ENCODE data around the gene PRXL2A.
A peak's percentile ranks its signal among the peaks of the same experiment; 100 is the strongest.
"Not testable (repeated sequence)": the region's sequence is repeated elsewhere in the genome, so short reads cannot be mapped to it uniquely, and the experiment has no call there.

The PRXL2A gene

DNA sequence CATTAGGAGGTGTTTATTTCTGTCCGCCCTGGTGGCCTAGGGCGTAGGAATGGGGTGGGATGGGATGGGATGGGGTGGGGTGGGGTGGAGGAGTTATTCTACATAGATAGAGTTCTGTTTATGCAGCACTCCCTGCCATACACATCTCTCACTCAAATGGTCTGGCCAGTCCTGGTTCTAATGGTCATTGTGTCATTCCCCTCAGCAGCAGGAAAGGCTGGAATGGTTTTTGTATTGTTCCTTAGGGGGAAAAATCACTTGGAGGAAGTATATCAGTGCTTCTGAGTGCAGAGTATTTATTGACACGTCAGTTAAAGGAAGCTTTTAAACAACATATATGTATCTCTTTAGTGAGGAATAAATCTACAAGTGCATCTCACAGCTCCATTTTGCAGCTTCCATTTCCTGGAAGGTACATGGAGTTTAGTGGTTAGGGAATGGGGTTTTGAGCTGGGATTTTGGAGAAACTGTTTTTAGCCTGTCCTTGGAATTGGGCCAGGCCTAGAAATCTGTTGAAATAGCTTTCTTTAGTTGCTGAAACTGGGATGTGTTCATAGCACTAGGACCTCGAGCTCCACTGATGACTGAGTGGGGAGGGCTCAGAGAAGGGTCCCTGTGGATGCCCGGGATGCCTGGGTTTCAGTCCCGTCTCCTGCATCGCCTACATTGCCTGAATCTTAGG is 54.1 kb downstream of the PRXL2A start:
- peak in 1 of 14 donors; percentile 52 for DNase-seq

DNA sequence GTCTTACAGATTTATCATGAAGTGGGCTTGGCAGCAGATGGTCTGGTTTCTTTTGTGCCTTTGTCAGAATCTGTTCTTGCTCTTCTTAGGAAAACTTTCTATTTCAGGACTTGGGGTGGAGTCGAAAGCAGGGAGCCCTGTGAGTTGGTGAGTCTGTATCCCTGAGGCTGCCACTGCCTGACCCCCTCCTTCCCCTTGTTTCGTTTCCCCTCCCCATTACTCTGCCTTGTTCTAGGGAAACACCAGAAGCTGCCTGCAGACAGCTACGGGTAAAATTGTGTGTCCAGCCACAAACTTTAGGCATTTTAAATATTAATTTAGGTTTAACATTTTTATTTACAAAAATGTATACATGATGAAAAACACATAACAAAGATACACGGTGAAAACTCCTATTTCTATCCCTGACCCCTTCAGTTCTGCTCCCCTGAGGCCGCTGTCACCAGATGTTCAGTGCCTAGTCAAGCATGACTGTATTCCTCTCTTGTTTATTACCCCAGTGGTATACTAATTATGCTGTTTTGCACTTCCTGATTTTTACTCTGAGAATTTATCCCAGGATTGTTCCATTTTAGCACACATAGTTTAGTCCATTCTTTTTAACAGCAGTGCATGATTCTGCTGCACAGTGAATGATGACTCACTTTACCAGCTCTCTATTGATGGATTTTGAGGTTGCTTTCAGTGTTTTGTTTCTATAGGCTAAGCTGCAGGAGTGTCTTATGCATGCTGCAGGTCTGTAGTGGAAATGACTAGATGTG is 54.8 kb downstream of the PRXL2A start:
- peak in 1 of 14 donors; percentile 52 for DNase-seq

DNA sequence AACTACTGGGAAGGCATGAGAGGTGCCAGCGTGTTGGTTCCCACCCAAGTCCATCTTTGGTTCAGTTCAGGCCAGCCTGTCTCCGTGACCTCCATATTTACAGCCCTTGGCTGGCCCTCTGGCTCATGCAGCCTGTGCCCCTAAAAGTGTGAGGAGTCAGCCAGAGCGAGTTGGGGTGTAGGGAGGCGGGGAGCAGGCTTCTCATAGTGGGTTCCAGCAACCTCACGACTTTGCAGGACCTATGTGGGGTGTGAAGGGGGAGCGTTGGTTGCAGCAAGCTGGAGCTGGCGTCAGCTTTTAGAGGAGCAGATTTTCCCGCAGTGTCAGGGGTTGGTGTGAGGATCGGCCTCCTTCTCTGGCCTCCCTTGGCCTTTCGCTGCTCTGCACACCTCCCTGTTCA is 55.5 kb downstream of the PRXL2A start:
- no peak for DNase-seq

DNA sequence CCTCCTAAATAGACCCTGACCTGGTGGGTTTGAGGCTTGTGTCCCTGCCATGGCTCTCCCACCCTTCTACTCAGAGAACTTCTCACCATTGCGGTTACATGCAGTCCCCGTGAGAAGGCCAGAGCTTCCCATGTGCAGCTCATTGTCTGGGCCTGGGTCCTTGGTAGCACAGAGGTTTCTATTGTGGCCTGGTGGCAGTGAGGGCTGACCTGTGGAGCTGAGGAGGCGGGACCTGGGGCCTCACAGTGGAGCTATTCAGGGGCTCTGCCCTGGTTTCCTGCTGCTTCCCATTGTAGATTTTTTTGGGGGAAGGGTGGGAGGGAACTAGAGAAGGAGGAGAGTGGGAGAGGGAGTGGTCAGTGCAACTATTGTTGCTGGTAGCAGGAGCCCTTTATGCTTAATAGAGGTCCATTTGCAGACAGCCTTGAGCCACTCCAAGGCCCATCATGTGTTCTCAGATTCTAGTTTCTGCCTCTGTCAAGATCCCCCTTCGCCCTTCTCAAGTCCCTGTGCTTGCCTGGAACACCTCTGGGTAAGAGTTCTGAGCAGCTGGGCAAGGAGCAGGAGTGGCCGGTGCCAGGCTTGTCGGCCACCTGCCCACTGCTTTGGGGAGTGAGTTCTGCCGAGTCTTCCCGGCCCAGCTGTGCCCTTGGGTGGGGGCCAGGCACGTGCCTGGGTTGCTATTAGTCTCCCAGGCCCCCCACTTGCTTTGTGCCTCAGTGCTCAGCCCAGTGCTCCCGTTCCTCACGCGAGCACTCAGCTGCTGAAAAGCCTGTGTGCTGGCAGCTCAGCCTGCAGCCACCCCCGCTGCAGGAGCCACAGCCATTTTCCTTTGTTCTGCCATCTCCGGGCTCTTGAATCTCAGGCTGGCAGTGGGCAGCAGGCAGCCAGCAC is 56.5 kb downstream of the PRXL2A start:
- DNase-seq = peak in 10 of 14 donors; percentile 35 to 81 (median 64)

DNA sequence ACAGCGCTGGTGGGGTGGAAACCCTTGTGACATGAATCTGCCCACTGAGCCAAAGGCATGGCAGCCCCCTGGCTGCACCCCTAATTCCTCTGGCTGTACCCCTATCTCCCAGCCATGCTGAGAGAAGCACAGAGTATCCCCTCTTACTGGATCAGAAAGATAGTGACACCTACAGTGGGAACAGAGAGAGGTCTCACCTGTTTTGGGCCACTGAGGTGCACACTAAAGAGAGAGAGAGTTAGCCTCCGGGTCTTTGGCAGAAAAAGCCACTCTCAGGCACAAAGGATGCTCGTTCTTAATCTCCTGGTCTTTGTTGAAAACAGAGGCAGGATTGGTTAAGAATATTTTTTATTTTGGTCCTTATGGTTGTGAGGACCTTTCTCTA is 57.1 kb downstream of the PRXL2A start:
- no peak for DNase-seq

DNA sequence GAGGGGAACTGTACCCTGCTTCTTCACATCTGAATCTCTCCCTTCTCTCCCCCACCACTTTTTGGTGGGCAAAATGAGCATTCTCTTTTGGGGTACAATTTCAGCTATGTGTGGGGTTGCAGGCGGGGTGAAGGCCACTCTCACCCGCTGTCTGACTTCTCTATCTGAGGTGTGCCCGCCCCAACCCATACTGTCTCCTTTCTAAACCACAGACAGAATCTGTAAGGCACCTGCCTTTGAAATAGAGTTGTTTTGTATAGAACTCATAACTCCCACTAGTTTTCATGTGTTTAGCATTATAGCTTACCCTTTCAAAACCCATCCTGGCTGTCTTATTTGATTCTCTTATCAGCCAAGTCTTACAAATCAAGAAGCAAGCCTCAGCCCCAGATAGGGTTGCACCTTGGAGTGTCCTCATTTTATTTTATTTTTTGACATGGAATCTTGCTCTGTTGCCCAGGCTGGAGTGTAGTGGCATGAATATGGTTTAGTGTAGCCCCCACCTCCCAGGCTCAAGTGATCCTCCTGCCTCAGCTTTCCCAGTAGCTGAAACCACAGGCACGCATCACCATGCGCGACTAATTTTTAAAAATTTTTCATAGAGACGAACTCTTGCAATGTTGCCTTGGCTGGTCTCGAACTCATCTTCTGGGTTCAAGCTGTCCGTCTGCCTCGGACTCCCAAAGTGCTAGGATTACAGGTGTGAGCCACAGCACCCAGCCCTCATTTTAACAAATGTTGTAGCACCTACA is 57.7 kb downstream of the PRXL2A start:
- no peak for DNase-seq

DNA sequence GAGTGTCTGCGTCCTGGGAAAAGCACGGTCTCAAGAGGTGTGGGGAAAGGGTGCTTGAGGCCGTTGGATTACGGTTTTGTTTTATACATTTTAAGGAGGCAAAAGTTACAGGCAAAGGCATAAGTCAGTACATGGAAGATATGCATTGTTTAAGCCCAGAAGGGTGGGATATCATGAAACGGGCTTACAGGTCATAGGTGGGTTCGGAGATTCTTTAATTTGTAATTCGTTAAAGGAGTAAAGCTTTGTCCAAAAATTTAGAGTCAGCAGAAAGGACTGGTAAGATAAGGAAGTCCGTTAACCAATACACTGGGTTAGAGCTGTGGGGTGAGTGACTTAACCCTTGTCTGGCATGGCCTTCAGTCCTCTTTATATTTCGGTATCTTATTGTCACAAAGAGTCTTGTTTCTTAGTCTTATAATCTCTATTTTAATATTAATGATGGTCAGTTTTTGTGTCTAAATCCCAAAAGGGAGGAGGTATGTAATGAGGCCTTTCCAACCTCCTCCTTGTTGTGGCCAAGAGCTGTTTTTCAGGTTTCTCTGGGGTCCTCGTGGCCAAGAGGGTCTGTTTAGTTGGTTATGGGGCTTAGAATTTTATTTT is 58.5 kb downstream of the PRXL2A start:
- DNase-seq = no peak

DNA sequence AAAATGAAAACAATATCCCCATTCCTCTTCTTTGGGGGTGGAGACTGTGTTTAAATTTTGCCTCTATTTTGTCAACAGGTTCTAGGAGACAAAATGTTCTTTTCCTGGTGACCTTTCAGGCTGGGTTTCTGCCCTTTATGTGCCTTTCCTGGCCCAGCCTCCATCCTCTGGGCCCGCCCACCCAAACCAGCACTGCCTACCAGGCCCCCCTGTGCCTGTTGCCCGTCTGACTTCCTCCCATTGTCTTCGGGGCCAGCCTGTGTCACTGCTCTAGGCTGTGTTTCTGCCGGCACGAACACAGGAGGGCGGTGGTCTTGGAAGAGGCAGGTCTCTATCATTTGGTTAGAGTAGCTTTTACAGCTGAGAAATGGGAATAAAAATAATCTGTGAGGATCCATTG is 59.7 kb downstream of the PRXL2A start:
- peak in 8 of 14 donors; percentile 39 to 76 (median 60) for DNase-seq

DNA sequence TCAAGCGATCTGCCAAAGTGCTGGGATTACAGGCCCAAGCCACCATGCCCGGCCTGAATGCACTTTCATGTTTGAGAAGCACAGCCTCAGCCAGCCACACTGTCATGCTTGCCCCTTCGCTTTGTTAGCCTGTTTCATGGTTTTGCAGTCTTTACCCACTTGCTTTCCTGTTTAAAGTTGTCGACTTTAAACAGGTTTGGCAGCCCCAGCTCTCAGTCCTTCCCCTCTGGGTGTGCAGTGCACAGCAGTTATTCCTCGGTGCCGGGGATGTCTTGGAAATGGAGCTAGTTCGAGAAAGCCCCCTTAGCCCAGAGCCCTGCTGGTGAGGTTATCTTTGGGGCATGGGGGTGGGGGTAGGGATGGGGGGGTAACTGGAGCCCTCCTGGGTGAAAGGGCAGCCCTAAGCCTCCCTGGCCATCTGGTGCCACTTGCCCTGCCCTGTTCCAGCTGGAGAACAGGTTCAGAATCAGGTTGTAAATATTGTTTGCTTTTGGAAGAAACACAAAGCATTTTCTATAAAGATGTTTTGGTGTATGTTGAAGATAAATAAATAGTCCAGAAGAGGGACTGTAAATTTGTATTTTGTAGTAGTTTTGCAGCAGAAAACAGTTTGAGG is 60.6 kb downstream of the PRXL2A start:
- peak in 1 of 14 donors; percentile 15 for DNase-seq

DNA sequence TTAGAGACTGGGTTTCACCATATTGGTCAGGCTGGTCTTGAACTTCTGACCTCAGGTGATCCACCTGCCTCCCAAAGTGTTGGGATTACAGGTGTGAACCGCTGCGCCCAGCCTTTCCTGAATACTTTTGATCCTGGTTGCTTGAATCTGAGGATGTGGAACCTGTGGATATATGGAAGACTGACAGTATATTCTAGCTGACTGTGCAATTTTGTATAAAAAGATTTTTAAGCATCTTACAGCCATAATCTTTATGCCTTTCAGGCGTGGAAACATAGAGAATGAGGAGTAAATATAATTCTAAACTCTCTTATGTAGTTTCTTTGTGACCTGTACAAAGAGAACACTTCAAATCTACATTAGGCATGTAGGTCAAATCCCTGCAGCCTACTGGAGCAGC is 61.9 kb downstream of the PRXL2A start:
- no peak for DNase-seq

DNA sequence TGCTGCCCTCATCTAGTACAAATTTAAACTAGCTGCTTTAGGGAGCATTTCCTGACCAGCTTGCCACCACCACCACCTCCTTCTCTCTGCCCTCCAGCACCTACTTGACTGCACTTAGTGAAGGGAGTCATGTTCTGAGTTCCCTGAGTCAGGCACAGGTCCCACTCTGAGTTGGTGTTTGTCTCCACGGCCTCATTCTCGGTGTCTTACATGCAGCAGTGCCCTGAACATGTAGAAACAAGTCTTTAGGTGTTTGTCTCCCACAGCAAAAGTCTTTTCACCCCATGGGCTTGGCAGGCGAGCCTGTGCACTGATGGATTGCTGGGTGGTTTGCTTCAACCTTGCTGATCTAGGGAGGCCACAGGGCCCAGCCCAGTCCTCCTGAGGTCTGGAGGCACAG is 62.6 kb downstream of the PRXL2A start:
- DNase-seq = no peak

DNA sequence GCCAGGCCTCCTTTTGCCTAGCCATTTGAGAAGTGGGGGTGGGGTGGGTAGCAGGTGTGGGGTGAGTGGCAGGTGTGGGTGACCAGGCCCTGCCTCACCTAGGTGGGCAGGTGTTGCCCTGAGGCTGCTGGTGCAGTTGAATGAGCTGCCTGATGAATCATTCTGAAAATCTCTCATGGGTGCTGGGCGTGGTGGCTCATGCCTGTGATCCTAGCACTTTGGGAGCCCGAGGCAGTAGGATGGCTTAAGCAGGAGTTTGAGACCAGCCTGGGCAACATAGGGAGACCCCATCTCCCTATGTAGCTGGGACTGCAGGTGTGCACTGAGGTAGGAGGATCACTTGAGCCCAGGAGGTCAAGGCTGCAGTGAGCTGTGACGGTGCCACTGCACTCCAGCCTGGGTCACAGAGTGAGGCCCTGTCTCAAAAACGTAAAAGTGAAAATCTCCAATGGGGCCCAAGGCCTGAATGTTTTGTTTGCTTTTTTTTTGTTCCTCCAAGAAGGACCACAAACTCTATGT is 63.4 kb downstream of the PRXL2A start:
- no peak for DNase-seq

DNA sequence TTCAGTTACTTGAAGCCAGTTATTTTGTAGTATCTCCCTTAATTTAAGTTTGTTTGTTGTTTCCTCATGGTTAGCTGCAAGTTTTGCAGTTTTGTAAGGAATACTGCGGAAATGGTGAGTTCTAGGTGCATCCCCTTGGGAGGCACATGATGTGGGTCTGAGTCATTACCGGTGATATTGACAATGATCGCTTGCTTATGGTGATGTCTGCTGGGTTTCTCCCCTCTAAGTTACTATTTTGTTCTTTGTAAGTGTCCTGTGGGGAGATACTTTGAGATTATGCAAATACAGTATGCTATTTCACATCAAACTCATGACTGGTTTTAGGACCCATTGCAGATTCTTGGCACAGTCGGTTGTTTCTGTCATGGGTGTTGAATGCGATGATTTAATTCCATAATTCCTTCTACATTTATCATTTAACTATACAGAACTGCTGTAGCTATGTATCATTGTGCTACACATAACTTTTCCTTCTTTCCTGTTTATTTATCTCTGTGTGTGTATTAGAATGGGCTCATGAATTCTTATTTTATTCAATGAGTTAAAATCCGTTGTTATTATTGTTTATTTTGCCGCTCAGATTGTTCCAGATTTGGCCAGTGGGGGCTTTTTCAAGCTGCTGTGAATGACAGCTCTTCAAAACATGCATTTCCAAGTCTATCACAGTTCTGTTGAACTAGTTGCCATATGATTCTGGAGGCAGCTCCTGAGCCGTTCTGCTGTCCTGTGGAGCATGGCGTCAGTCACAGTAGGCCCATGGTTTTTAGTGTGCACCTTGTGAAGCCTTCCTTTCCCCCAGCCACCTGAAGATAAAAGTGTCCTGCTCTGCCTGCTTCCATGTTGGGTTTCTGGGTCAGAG is 64.1 kb downstream of the PRXL2A start:
- DNase-seq = no peak

DNA sequence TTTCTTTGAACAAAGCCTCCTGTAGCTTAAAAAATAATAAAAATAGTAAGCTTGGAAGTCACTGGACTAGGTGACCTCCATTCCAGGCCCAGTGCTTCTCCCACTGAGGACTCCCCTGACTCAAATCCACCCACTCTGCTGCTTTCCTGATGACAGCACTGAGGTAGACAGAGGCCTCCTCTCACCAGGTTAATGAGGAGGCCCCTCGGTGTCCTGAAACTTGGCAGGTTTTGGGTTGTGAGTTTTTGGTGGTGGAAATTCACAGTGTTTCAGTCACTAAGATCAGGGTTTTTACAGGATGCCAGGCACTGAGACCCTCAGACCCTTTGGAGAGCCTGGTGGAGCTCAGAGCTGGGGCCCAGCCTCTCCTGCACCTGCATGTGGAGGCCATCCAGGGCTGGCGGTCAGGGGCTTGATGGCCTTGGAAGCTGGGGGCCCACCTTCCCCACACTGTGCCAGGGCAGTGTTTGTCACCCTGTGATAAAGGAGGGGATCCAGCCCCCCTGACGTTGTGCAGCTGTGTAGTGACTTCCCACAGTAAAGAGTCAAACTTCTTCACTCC is 64.8 kb downstream of the PRXL2A start:
- DNase-seq = no peak

DNA sequence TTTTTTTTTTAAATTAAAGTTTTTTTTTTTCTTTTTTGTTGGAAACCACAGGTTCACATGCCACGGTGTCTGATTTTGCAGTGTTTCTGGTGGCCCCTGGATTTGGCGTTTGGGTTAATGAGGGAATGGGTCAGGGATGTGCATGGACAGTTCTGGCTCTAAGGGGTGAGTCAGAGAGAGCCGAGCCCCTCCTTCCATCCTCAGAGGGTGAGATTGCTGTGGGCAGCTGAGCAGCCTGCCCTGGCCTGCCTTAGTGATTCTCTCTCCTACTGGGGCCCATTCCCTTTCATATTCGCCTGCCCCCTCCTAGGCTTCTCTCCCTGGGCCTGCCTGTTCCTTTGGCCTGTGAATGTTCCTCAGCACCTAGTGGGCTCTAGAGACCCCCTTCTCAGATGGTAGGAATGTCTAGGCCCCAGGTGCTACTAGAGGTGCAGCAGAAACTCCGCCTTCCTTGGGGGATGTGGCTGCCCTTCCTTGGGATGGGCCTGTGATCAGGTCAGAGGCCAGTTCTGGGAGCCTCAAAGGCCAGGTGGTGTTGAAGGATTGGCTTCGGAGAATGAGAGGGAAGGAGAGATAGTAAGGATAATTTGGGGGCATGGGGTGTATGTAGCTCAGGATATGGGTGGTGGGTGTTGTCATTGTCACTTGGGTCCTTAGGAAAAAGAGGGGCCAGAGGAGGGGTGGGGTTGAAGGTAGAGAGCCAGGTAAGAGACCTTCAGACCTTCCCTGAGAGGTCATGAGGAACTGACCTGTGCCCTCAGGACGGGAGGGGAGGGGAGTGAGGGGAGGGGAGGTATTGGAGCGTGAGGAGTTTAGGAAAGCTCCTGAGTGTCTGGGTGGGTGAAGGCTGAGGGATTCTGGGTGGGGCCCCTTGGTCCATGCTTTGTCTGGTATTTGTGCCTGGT is 65.6 kb downstream of the PRXL2A start:
- no peak for DNase-seq

DNA sequence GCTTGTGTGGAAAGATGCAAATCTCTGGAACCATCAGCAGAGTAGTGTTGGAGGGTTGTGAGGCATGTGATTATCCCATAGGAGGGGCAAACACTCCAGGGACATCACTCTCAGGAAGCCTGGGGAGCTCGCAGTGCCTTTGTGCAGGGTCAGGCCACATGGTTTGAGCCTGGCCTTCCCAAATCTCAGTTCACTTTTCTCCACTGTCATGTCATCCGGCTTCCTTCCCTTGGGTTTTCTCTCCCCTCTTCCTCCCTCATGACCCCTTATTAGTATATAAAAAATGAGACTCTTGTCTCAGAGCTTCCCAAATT is 66.2 kb downstream of the PRXL2A start:
- no peak for DNase-seq

DNA sequence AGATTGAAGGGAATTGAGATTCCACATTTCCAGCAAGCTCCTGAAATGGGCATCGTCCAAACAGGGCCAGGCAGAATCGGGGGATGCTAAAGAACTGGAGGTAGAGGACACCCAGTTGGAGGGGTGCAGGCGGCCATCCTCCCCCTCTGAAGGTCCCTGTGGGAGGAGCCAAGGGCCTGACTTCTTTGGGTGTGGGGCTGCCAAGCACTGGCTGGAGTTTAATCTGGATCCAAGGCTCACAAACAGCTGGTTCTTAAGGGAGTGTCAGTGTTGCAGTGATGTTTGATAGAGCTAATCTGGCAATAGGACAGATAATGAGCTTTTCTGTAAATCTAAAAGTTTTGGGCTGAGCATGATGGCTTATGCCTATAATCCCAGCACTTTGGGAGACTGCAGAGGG is 66.6 kb downstream of the PRXL2A start:
- no peak for DNase-seq

DNA sequence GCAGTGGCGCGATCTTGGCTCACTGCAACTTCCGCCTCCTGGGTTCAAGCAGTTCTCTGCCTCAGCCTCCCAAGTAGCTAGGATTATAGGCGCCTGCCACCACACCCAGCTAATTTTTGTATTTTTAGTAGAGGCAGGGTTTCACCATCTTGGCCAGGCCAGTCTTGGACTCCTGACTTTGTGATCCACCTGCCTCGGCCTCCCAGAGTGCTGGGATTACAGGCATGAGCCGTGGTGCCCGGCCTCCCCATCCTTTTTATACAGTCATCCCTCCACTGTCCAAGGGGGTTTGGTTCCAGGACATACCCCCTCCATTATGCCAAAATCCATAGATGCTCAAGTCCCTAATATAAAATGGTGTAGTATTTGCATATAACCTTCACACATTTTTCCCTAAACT is 67.3 kb downstream of the PRXL2A start:
- DNase-seq = not testable (repeated sequence)

DNA sequence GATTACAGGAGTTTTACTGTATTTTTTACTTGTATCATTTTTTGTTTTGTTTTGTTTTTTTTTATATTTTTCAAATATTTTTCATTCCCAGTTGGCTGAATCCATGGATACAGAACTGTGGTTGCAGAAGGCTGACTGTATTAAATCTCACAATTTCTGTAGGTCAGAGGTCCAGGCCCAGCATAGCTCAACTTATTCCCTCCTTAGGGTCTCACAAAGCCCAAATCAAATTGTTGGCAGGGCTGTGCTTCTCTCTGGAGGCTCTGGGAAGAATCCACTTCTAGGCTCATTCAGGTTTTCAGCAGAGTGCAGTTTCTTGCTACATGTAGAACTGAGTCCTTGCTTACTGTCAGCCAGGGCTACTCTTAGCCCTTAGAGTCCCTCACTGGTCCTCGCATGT is 68.3 kb downstream of the PRXL2A start:
- no peak for DNase-seq
